ENCODE measurements around the gene FETUB. TPM values are rescaled to one million over a fixed set of nuclear protein-coding genes. Genes with fewer than 3 reads are reported as not detected.

FETUB gene
- total and polyA plus RNA-seq, 2 of the 4 experiments (the other 2 are of a cell fraction) = not detected

DNA sequence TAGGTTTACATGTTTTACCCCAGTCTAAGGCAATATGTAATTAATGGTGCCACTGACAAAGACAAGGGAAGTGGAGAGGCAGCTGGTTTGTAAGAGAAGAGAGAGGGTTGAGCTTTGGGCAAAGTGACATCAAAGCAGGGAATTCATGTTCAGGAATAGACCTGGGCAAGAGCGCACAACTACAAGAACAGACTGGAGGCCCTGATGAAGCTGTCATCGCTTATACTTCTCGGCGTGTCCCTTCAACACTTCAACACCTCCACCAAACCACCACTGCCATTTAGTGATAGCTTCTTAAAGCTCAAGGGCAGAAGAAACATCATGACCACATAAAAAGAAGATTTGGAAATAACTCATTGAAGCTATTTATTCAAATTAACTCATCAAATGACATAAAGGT lies 57.3 kb downstream of the FETUB start:
- no TSS peak for BruUV-seq (replicated peaks)
- H2AFZ ChIP-seq (replicated peaks; ENCODE audit: low read length, poor library complexity) = no peak overlapping the region
- H3K56ac ChIP-seq (ENCODE audit: extremely low read depth, insufficient read depth, low read length) = no peak overlapping the region
- no peaks in the 10 kb centered on the region for H3K9me1 ChIP-seq (ENCODE audit: insufficient read depth, low read length)
- no peak overlapping the region for H3K14ac ChIP-seq (replicated peaks; ENCODE audit: low read depth, low read length)
- no peak overlapping the region for H2BK15ac ChIP-seq (ENCODE audit: low read depth, low read length)
- H2BK5ac ChIP-seq (ENCODE audit: low read depth, low read length, poor library complexity, severe bottlenecking) = no peak overlapping the region
- H4K8ac ChIP-seq (ENCODE audit: low read depth in 2 of 2, low read length in 2 of 2) = no peak overlapping the region
- no CpG with 5 or more reads among the region's 4 CpGs for WGBS, 2 experiments (ENCODE audit: extremely low coverage in 2 of 2, insufficient read length in 1 of 2)
- no peaks in the 10 kb centered on the region for H3K79me1 ChIP-seq (ENCODE audit: low read depth in 1 of 2, low read length in 2 of 2)
- H3K9ac ChIP-seq (ENCODE audit: low read depth, low read length) = no peak overlapping the region
- DNase-seq (no peak), ATAC-seq (ENCODE audit: low read depth) (no peak)
- H3K4me2 ChIP-seq (ENCODE audit: low read depth, low read length) = no peak overlapping the region
- H3K4me1 ChIP-seq (ENCODE audit: control insufficient read depth, insufficient read depth, low read length) = no peaks in the 10 kb centered on the region
- H2BK20ac ChIP-seq (ENCODE audit: low read depth, low read length) = no peak overlapping the region
- no peak overlapping the region for H2BK120ac ChIP-seq (ENCODE audit: low read depth, low read length)
- H3K9me3 ChIP-seq (ENCODE audit: control insufficient read depth, insufficient read depth, low read length) = no peaks in the 10 kb centered on the region
- no peaks in the 10 kb centered on the region for H4K20me1 ChIP-seq (ENCODE audit: insufficient read depth, low read length)
- TF ChIP-seq FOS (IDR thresholded peaks at IDR 0.05; ENCODE audit: low read depth, low read length) = no peak
- TF ChIP-seq RFX5 (IDR thresholded peaks at IDR 0.05; ENCODE audit: low read depth, low read length) = no peak
- no peak for TF ChIP-seq MXI1 (IDR thresholded peaks at IDR 0.05; ENCODE audit: borderline replicate concordance, low read depth, low read length)
- no peak for TF ChIP-seq MAZ (IDR thresholded peaks at IDR 0.05; ENCODE audit: borderline replicate concordance, low read depth, low read length)
- no peak overlapping the region for H3K23ac ChIP-seq (ENCODE audit: low read depth, low read length)
- ChIA-PET CTCF (no interaction called here), POLR2A (ENCODE audit: unreplicated experiment) (interaction anchor here (0.6 kb wide), 1 partner anchor 77 kb away, joined by 3 read pairs; no protein-coding TSS in a partner anchor)
- H2AK5ac ChIP-seq (ENCODE audit: low read depth, low read length) = no peak overlapping the region
- H3K18ac ChIP-seq (ENCODE audit: low read depth, low read length) = no peak overlapping the region
- no peak overlapping the region for H4K5ac ChIP-seq (ENCODE audit: low read depth, low read length)
- peaks cover 13% of the 10 kb centered on the region for H3K27me3 ChIP-seq (ENCODE audit: control insufficient read depth, insufficient read depth, low read length)
- H3K4me3 ChIP-seq (ENCODE audit: insufficient read depth, low read depth, low read length) = no peak overlapping the region
- no peaks in the 10 kb centered on the region for H3K36me3 ChIP-seq (ENCODE audit: control insufficient read depth, insufficient read depth, low read length)
- no peak overlapping the region for H3K27ac ChIP-seq (ENCODE audit: insufficient read depth, low read length)
- no peak overlapping the region for H4K91ac ChIP-seq (ENCODE audit: insufficient read depth, low read depth, low read length)
- dilution Hi-C loops (cut with HindIII; ENCODE audit: low sequenced_read_pairs, unreplicated experiment) = no loop called here
- intact Hi-C loops (cut with micrococcal nuclease) = no loop called here
- no peak overlapping the region for H2AK9ac ChIP-seq (replicated peaks; ENCODE audit: low read depth, low read length, poor library complexity)
- no peak overlapping the region for H3K4ac ChIP-seq (ENCODE audit: low read depth, low read length)
- in situ Hi-C loops (cut with MboI; ENCODE audit: low sequenced_read_pairs) = no loop called here

Data from IMR-90 (cell line).